HFFc6 (cell line): Measurements from ENCODE around the gene LRRC32. TPM values are rescaled to one million over a fixed set of nuclear protein-coding genes. Genes with fewer than 3 reads are reported as not detected.

Experiments used
- DNase-seq: peaks from one replicate; pipeline ENCODE4 v3.0.0-alpha.2; 2018
- H3K27ac Mint-ChIP-seq: 2 replicates; pipeline ENCODE4 v1.8.0; 2020; ENCODE audit warnings: mild to moderate bottlenecking, mixed read lengths
- H3K27me3 Mint-ChIP-seq: 2 replicates; pipeline ENCODE4 v1.8.0; 2021; ENCODE audit warnings: mild to moderate bottlenecking, moderate library complexity, mixed read lengths; ENCODE audit not compliant: insufficient read depth
- H3K36me3 Mint-ChIP-seq: 2 replicates; pipeline ENCODE4 v1.8.0; 2021; ENCODE audit warnings: low read depth, mixed read lengths
- H3K4me1 Mint-ChIP-seq: 2 replicates; pipeline ENCODE4 v1.8.0; 2020; ENCODE audit warnings: low read depth, mixed read lengths
- H3K4me3 Mint-ChIP-seq: 2 replicates; pipeline ENCODE4 v1.8.0; 2020; ENCODE audit warnings: mild to moderate bottlenecking, moderate library complexity, mixed read lengths
- H3K9me3 Mint-ChIP-seq: 2 replicates; pipeline ENCODE4 v1.8.0; 2020; ENCODE audit warnings: mild to moderate bottlenecking, mixed read lengths
- CTCF ChIP-seq: fragments of 200-600 bp; sonication (generic); IDR thresholded peaks from 2 replicates; pipeline ENCODE4 v1.5.0; 2021; ENCODE audit warnings: antibody characterized with exemption, mild to moderate bottlenecking
- total RNA-seq, 6 experiments: library from RNA; stranded (reverse); fragmentation: NEBNext Ultra II Directional; extraction: Animal tissue kit (Norgen Biotek cat#: 25700); gene quantifications; 2 replicates in 1 of 6; 3 replicates in 5 of 6; pipeline ENCODE4 v1.2.3, GENCODE V29; 2021

Gene LRRC32
- total RNA-seq, 6 experiments from 2014 or later, result 0.57 to 1.3 (median 1.0) TPM

DNA sequence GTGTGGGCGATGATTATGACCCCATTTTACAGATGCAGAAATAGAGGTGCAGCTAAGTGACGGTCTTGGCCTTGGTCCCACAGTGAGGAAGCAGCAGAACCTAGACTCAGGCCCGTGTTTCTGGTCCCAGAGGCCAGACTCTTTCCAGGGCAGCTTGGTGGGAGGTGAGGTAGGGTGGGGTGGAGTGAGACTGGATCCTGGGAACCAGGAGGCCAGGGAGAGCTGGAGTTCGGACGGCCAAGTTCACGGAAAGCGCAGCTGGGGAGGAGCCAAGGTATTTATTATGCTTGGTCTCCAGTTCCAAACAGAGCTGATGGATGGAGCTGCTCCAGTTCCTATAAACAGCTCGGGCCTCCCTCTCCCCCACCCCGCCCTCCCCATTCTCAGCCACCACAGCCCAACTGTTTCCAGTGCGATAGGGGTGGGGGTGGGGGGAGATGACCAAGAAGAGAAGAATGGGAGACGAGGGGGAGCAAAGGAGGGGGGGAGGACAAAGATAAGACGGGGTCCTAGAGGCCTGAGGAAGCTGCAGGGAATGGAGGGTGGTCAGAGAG lies 16.2 kb downstream of the LRRC32 start:
- Mint-ChIP-seq H3K9me3 (no peaks in the 10 kb centered on the region), H3K4me3 (no peak overlapping the region), H3K27me3 (peaks cover 26% of the 10 kb centered on the region), H3K27ac (no peak overlapping the region), H3K36me3 (no peaks in the 10 kb centered on the region), H3K4me1 (peaks cover 7% of the 10 kb centered on the region; the same call in 1 of the 2 replicates)
- no peak for TF ChIP-seq CTCF
- DNase-seq, result no peak

- H3K27ac Mint-ChIP-seq, result no peak overlapping the region
- H3K9me3 Mint-ChIP-seq, result no peaks in the 10 kb centered on the region
- H3K36me3 Mint-ChIP-seq, result no peaks in the 10 kb centered on the region
- H3K4me1 Mint-ChIP-seq, result peaks cover 7% of the 10 kb centered on the region; the same call in 1 of the 2 replicates
- H3K27me3 Mint-ChIP-seq, result peaks cover 26% of the 10 kb centered on the region
- no peak for TF ChIP-seq CTCF
- DNase-seq, result no peak
- H3K4me3 Mint-ChIP-seq, result no peak overlapping the region
Measured at GRCh38 chr11:76653674-76654284, 16.8 kb downstream of the LRRC32 start.

GRCh38 chr11:76653012-76653673 lies 17.4 kb downstream of the LRRC32 start:
- H3K27ac Mint-ChIP-seq, result no peak overlapping the region
- peaks cover 26% of the 10 kb centered on the region for H3K27me3 Mint-ChIP-seq
- TF ChIP-seq CTCF, result no peak
- no peak for DNase-seq
- H3K4me1 Mint-ChIP-seq, result peaks cover 7% of the 10 kb centered on the region; the same call in 1 of the 2 replicates
- H3K36me3 Mint-ChIP-seq, result no peaks in the 10 kb centered on the region
- no peak overlapping the region for H3K4me3 Mint-ChIP-seq
- no peaks in the 10 kb centered on the region for H3K9me3 Mint-ChIP-seq

- DNase-seq, result no peak
- Mint-ChIP-seq H3K4me1 (peaks cover 7% of the 10 kb centered on the region; the same call in 1 of the 2 replicates), H3K4me3 (no peak overlapping the region), H3K36me3 (no peaks in the 10 kb centered on the region), H3K27me3 (peaks cover 31% of the 10 kb centered on the region), H3K9me3 (peaks cover 10% of the 10 kb centered on the region; the same call in 1 of the 2 replicates), H3K27ac (no peak overlapping the region)
- no peak for TF ChIP-seq CTCF
Measured at GRCh38 chr11:76649851-76650372, 20.6 kb downstream of the LRRC32 start.

DNA sequence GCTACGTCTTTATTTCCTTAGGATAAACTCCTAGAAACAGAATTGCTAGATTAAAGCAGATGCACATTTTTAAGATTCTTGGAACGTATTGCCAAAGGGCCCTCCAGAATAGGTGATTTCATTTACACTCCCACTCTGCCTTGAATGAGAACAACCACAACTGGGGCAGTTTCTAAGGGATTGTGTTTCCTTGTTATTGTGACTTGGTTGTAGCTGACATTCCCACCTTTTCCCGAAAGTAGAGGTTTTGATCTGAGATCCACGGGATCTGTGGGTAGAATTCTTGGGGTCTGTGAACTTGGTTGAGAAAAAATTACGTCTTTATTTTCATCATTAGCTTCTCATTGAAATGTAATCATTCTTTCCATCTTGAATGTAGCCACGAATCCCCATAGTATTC lies 21.5 kb downstream of the LRRC32 start:
- no peaks in the 10 kb centered on the region for H3K36me3 Mint-ChIP-seq
- H3K4me1 Mint-ChIP-seq, result peaks cover 2% of the 10 kb centered on the region; the same call in 1 of the 2 replicates
- peaks cover 33% of the 10 kb centered on the region for H3K27me3 Mint-ChIP-seq
- H3K27ac Mint-ChIP-seq, result no peak overlapping the region
- H3K9me3 Mint-ChIP-seq, result peaks cover 10% of the 10 kb centered on the region; the same call in 1 of the 2 replicates
- no peak for TF ChIP-seq CTCF
- no peak for DNase-seq
- H3K4me3 Mint-ChIP-seq, result no peak overlapping the region
